ENCODE data around the gene NSMCE4A. TPM values are rescaled to one million over a fixed set of nuclear protein-coding genes. Genes with fewer than 3 reads are reported as not detected.

NSMCE4A gene
- polyA plus RNA-seq, 1 donor from 2014 or later: 133 TPM

GRCh38 chr10:122010405-122011050 is 35.5 kb upstream of the NSMCE4A start:
- no peaks in the 10 kb centered on the region for H3K9me2 ChIP-seq (ENCODE audit: insufficient read depth, low read length)
- no peak overlapping the region for H3K4me2 ChIP-seq (ENCODE audit: low read length)
- no peaks in the 10 kb centered on the region for H3K9me3 ChIP-seq (ENCODE audit: low read length)
- no peaks in the 10 kb centered on the region for H3K36me3 ChIP-seq (ENCODE audit: insufficient read depth, low read length)
- TF ChIP-seq SMC3 (conservative IDR thresholded peaks at IDR 0.05; ENCODE audit: poor library complexity): no peak
- no peak for TF ChIP-seq EZH2 (IDR thresholded peaks at IDR 0.05; ENCODE audit: borderline replicate concordance, insufficient read depth, low read length, poor library complexity, severe bottlenecking)
- TF ChIP-seq CTCF (IDR thresholded peaks at IDR 0.05; ENCODE audit: poor library complexity, severe bottlenecking): no peak
- no peak for TF ChIP-seq RAD21 (conservative IDR thresholded peaks at IDR 0.05)
- no peak for TF ChIP-seq POLR2AphosphoS5 (IDR thresholded peaks at IDR 0.05)
- TF ChIP-seq REST (IDR thresholded peaks at IDR 0.05; ENCODE audit: borderline replicate concordance): no peak
- TF ChIP-seq TAF1 (IDR thresholded peaks at IDR 0.05; ENCODE audit: low read depth): no peak
- TF ChIP-seq MXI1 (conservative IDR thresholded peaks at IDR 0.05; ENCODE audit: poor library complexity, severe bottlenecking): no peak
- no peak for TF ChIP-seq EP300 (conservative IDR thresholded peaks at IDR 0.05; ENCODE audit: poor library complexity, severe bottlenecking)
- H2AFZ ChIP-seq (ENCODE audit: low read depth, low read length): no peak overlapping the region
- no peak overlapping the region for H3K9ac ChIP-seq (ENCODE audit: low read length)
- H3K27me3 ChIP-seq (ENCODE audit: insufficient read depth, low read depth, low read length): no peaks in the 10 kb centered on the region
- no peak overlapping the region for H3K4me3 ChIP-seq (ENCODE audit: low read length)
- no peak overlapping the region for H3K27ac ChIP-seq (ENCODE audit: low read length)
- H3K79me2 ChIP-seq (replicated peaks; ENCODE audit: insufficient read depth, low read length): no peaks in the 10 kb centered on the region
- no peaks in the 10 kb centered on the region for H4K20me1 ChIP-seq (ENCODE audit: insufficient read depth)
- no peaks in the 10 kb centered on the region for H3F3A ChIP-seq (ENCODE audit: insufficient read depth, low read length, poor library complexity, severe bottlenecking)

- H3K9ac ChIP-seq (ENCODE audit: low read length): no peak overlapping the region
- no peak for TF ChIP-seq EP300 (conservative IDR thresholded peaks at IDR 0.05; ENCODE audit: poor library complexity, severe bottlenecking)
- TF ChIP-seq CTCF (IDR thresholded peaks at IDR 0.05; ENCODE audit: poor library complexity, severe bottlenecking): no peak
- no peak for TF ChIP-seq EZH2 (IDR thresholded peaks at IDR 0.05; ENCODE audit: borderline replicate concordance, insufficient read depth, low read length, poor library complexity, severe bottlenecking)
- TF ChIP-seq MXI1 (conservative IDR thresholded peaks at IDR 0.05; ENCODE audit: poor library complexity, severe bottlenecking): no peak
- no peak for TF ChIP-seq POLR2AphosphoS5 (IDR thresholded peaks at IDR 0.05)
- TF ChIP-seq RAD21 (conservative IDR thresholded peaks at IDR 0.05): no peak
- TF ChIP-seq TAF1 (IDR thresholded peaks at IDR 0.05; ENCODE audit: low read depth): no peak
- no peak for TF ChIP-seq REST (IDR thresholded peaks at IDR 0.05; ENCODE audit: borderline replicate concordance)
- TF ChIP-seq SMC3 (conservative IDR thresholded peaks at IDR 0.05; ENCODE audit: poor library complexity): no peak
These were observed 32.4 kb upstream of the NSMCE4A start for GRCh38 chr10:122007415-122007814.

More at GRCh38 chr10:122007415-122007814, 32.4 kb upstream of the NSMCE4A start:
- H3K4me3 ChIP-seq (ENCODE audit: low read length): no peak overlapping the region
- no peaks in the 10 kb centered on the region for H3K9me2 ChIP-seq (ENCODE audit: insufficient read depth, low read length)
- H3K4me2 ChIP-seq (ENCODE audit: low read length): no peak overlapping the region
- no peaks in the 10 kb centered on the region for H4K20me1 ChIP-seq (ENCODE audit: insufficient read depth)
- no peak overlapping the region for H2AFZ ChIP-seq (ENCODE audit: low read depth, low read length)
- H3K27me3 ChIP-seq (ENCODE audit: insufficient read depth, low read depth, low read length): no peaks in the 10 kb centered on the region
- H3K9me3 ChIP-seq (ENCODE audit: low read length): no peaks in the 10 kb centered on the region
- H3K36me3 ChIP-seq (ENCODE audit: insufficient read depth, low read length): no peaks in the 10 kb centered on the region
- H3K79me2 ChIP-seq (replicated peaks; ENCODE audit: insufficient read depth, low read length): no peaks in the 10 kb centered on the region
- H3F3A ChIP-seq (ENCODE audit: insufficient read depth, low read length, poor library complexity, severe bottlenecking): no peaks in the 10 kb centered on the region
- H3K27ac ChIP-seq (ENCODE audit: low read length): no peak overlapping the region
